HCT116 (cell line): ENCODE results near the gene MAML3. TPM values are rescaled to one million over a fixed set of nuclear protein-coding genes. Genes with fewer than 3 reads are reported as not detected.

Source experiments
- ATAC-seq: fragments of 200-7000 bp; cut with Tn5 transposase; 2 replicates; pipeline ENCODE4 v1.9.1; 2020; ENCODE audit warnings: mild to moderate bottlenecking, moderate library complexity
- BruUV-seq: library from RNA; stranded (reverse); fragments of 400-500 nt; replicated peaks from 2 replicates; lab custom pipeline; 2021; lab: Mats Ljungman, UMichigan
- CTCF ChIA-PET: fragments of 300-600 bp; sonication (Branson Sonifier 250); formaldehyde crosslinking; loops from one replicate; lab custom pipeline; 2021; ENCODE audit warnings: antibody characterized with exemption; lab: Charles Lee
- POLR2A ChIA-PET: fragments of 300-600, 350-600 bp; sonication (Branson Sonifier 250); formaldehyde crosslinking; loops from one replicate; lab custom pipeline; 2021; ENCODE audit warnings: antibody characterized with exemption; lab: Charles Lee
- RAD21 ChIA-PET, 2 experiments: fragments of 300-600 bp; sonication (Branson Sonifier 250); formaldehyde crosslinking; loops; one replicate each; lab custom pipeline; 2023; ENCODE audit warnings: low total read pairs in 2 of 2; ENCODE audit not compliant: uncharacterized antibody in 2 of 2, unreplicated experiment in 2 of 2, low non-redundant PET in 1 of 2; lab: Charles Lee
- DNase-seq: peaks from one replicate; pipeline ENCODE4 v3.0.0-alpha.2; 2010; ENCODE audit warnings: low read depth, low spot score
- H2AFZ ChIP-seq: fragments of 200-600 bp; shearing (Covaris generic), sonication (generic); 2 replicates; pipeline ENCODE4 v1.6.1; 2017; ENCODE audit warnings: low read depth, mixed run types, mixed read lengths, antibody characterized with exemption, low read length; ENCODE audit not compliant: poor library complexity, severe bottlenecking
- H3K27ac ChIP-seq: 2 replicates; pipeline ENCODE4 v1.5.1; 2012; ENCODE audit warnings: low read depth, low read length
- H3K27me3 ChIP-seq: fragments of 200-600 bp; sonication (generic); 2 replicates; pipeline ENCODE4 v1.6.1; 2016; ENCODE audit warnings: mixed run types, low read length, mixed read lengths; ENCODE audit not compliant: insufficient read depth
- H3K36me3 ChIP-seq, 2 experiments: fragments of 200-500 bp in 1 of 2; fragments of 200-600 bp in 1 of 2; sonication (Bioruptor generic) in 1 of 2; sonication (generic) in 1 of 2; 2 replicates each; pipeline versions ENCODE4 v1.5.1 to v1.6.1; 2014 to 2016; ENCODE audit warnings: low read length in 2 of 2, inconsistent platforms in 1 of 2, mixed read lengths in 1 of 2, mixed run types in 1 of 2; ENCODE audit not compliant: insufficient read depth in 2 of 2, control insufficient read depth in 1 of 2
- H3K4me1 ChIP-seq, 2 experiments: fragments of 200-600 bp in 1 of 2; sonication (generic) in 1 of 2; 2 replicates each; pipeline versions ENCODE4 v1.5.1 to v1.6.1; 2012 to 2017; ENCODE audit warnings: low read length in 2 of 2, inconsistent platforms in 1 of 2, mild to moderate bottlenecking in 1 of 2, mixed read lengths in 1 of 2, mixed run types in 1 of 2, moderate library complexity in 1 of 2; ENCODE audit not compliant: insufficient read depth in 2 of 2, control insufficient read depth in 1 of 2
- H3K4me2 ChIP-seq: fragments of 200-600 bp; sonication (generic); 2 replicates; pipeline ENCODE4 v1.6.1; 2017; ENCODE audit warnings: mixed run types, low read length, mixed read lengths
- H3K4me3 ChIP-seq, 2 experiments: fragments of 200-600 bp in 1 of 2; sonication (generic) in 1 of 2; replicated peaks in 1 of 2; 2 replicates each; pipeline ENCODE4 v1.5.1; 2011 to 2016; ENCODE audit warnings: low read length in 2 of 2, control low read depth in 1 of 2, low read depth in 1 of 2, mild to moderate bottlenecking in 1 of 2, mixed read lengths in 1 of 2, mixed run types in 1 of 2
- H3K79me2 ChIP-seq: fragments of 200-600 bp; sonication (generic); 2 replicates; pipeline ENCODE4 v1.6.1; 2017; ENCODE audit warnings: mild to moderate bottlenecking, mixed run types, low read length, moderate library complexity, mixed read lengths; ENCODE audit not compliant: insufficient read depth
- H3K9ac ChIP-seq: fragments of 200-600 bp; sonication (generic); 2 replicates; pipeline ENCODE4 v1.6.1; 2016; ENCODE audit warnings: low read length, mixed read lengths
- H3K9me2 ChIP-seq: fragments of 200-600 bp; sonication (generic), shearing (Covaris generic); 2 replicates; pipeline ENCODE4 v1.6.1; 2017; ENCODE audit warnings: mixed run types, mild to moderate bottlenecking, moderate library complexity; ENCODE audit not compliant: insufficient read depth
- H3K9me3 ChIP-seq, 2 experiments: fragments of 200-500 bp in 1 of 2; fragments of 200-600 bp in 1 of 2; sonication (Bioruptor generic) in 1 of 2; sonication (generic) in 1 of 2; 2 replicates each; pipeline ENCODE4 v1.6.1; 2014 to 2017; ENCODE audit warnings: low read length in 2 of 2, mixed read lengths in 2 of 2, inconsistent platforms in 1 of 2, low read depth in 1 of 2, mild to moderate bottlenecking in 1 of 2, mixed run types in 1 of 2, moderate library complexity in 1 of 2; ENCODE audit not compliant: control insufficient read depth in 1 of 2, insufficient read depth in 1 of 2
- H4K20me1 ChIP-seq: fragments of 200-600 bp; sonication (generic), shearing (Covaris generic); 2 replicates; pipeline ENCODE4 v1.6.1; 2017; ENCODE audit warnings: mixed run types, mild to moderate bottlenecking, moderate library complexity; ENCODE audit not compliant: insufficient read depth
- ELF1 ChIP-seq: IDR thresholded peaks from 2 replicates; pipeline ENCODE4 v1.6.1; 2012; ENCODE audit warnings: low read depth, borderline replicate concordance
- EZH2 ChIP-seq: fragments of 200-600 bp; sonication (generic); IDR thresholded peaks from 2 replicates; pipeline ENCODE4 v1.6.1; 2017; ENCODE audit warnings: antibody characterized with exemption, mixed run types
- FOSL1 ChIP-seq: IDR thresholded peaks from 2 replicates; pipeline ENCODE4 v1.6.1; 2012; ENCODE audit warnings: low read depth
- POLR2A ChIP-seq: IDR thresholded peaks from 2 replicates; pipeline ENCODE4 v1.7.0; 2011; ENCODE audit warnings: borderline replicate concordance; ENCODE audit not compliant: insufficient read depth, insufficient read length; ENCODE audit errors: extremely low read depth
- REST ChIP-seq: IDR thresholded peaks from 2 replicates; pipeline ENCODE4 v1.6.1; 2012; ENCODE audit warnings: low read depth
- SIN3A ChIP-seq: IDR thresholded peaks from 2 replicates; pipeline ENCODE4 v1.6.1; 2012; ENCODE audit warnings: low read depth
- SRF ChIP-seq: IDR thresholded peaks from 2 replicates; pipeline ENCODE4 v1.6.1; 2012; ENCODE audit warnings: low read depth
- TCF7L2 ChIP-seq: IDR thresholded peaks from 2 replicates; pipeline ENCODE4 v1.7.0; 2011; ENCODE audit warnings: borderline replicate concordance, inconsistent platforms; ENCODE audit not compliant: insufficient read depth, insufficient read length; ENCODE audit errors: extremely low read depth
- YY1 ChIP-seq: IDR thresholded peaks from 2 replicates; pipeline ENCODE4 v1.6.1; 2011; ENCODE audit warnings: low read length, low read depth, moderate library complexity, mild to moderate bottlenecking; ENCODE audit not compliant: insufficient replicate concordance; ENCODE audit errors: extremely low read depth
- ZBTB33 ChIP-seq: IDR thresholded peaks from 2 replicates; pipeline ENCODE4 v1.6.1; 2011; ENCODE audit warnings: mild to moderate bottlenecking, low read length, moderate library complexity; ENCODE audit not compliant: insufficient replicate concordance; ENCODE audit errors: extremely low read depth
- ZFX ChIP-seq: fragments of 450-650 bp; IDR thresholded peaks from 2 replicates; pipeline ENCODE4 v1.6.1; 2017
- intact Hi-C: fragments of 100-400 bp; cut with micrococcal nuclease; formaldehyde crosslinking; loops from 2 replicates; pipeline ENCODE4 v1.10.0; 2022
- total RNA-seq: library from RNA; stranded (reverse); gene quantifications from one replicate; pipeline ENCODE4 v1.2.1, GENCODE V29; 2021; ENCODE audit not compliant: unreplicated experiment

The MAML3 gene
- total RNA-seq, 1 experiment from 2014 or later: 3.1 TPM

GRCh38 chr4:139682309-139682708 lies 471.7 kb downstream of the MAML3 start:
- ChIA-PET RAD21 (no interaction called here), POLR2A (no interaction called here), CTCF (no interaction called here)
- no peak overlapping the region for H3K4me2 ChIP-seq
- intact Hi-C loops: no loop called here
- no peaks in the 10 kb centered on the region for H3K9me2 ChIP-seq
- no peak for ATAC-seq
- H3K4me1 ChIP-seq: no peaks in the 10 kb centered on the region
- H3K4me3 ChIP-seq: no peak overlapping the region
- no peaks in the 10 kb centered on the region for H3K27me3 ChIP-seq
- TF ChIP-seq SRF: no peak
- TF ChIP-seq YY1: no peak
- TF ChIP-seq FOSL1: no peak
- no peak for TF ChIP-seq POLR2A
- TF ChIP-seq REST: no peak
- no peak for TF ChIP-seq SIN3A
- no peak for TF ChIP-seq EZH2
- no peak for TF ChIP-seq ZFX
- TF ChIP-seq ZBTB33: no peak
- no peak for TF ChIP-seq TCF7L2
- no peak for TF ChIP-seq ELF1
- H4K20me1 ChIP-seq: no peaks in the 10 kb centered on the region
- no peaks in the 10 kb centered on the region for H3K79me2 ChIP-seq
- no peaks in the 10 kb centered on the region for H3K9me3 ChIP-seq
- DNase-seq: no peak
- no peak overlapping the region for H2AFZ ChIP-seq
- BruUV-seq: no TSS peak
- no peaks in the 10 kb centered on the region for H3K36me3 ChIP-seq
- H3K9ac ChIP-seq: no peak overlapping the region
- no peak overlapping the region for H3K27ac ChIP-seq
